Cardiac fibroblast (primary cell): ENCODE results near the gene LANCL1.

Experiments used
- DNase-seq, 2 donors: peaks; one replicate each; pipeline versions ENCODE4 v3.0.0 to v3.0.0-alpha.2; 2010; ENCODE audit warnings: low read depth in 2 of 2
- H3K4me3 ChIP-seq, 2 donors: replicated peaks in 1 of 2; 1 replicate in 1 of 2; 2 replicates in 1 of 2; pipeline ENCODE4 v1.5.1; 2011; ENCODE audit warnings: low read depth in 2 of 2, low read length in 2 of 2, mild to moderate bottlenecking in 2 of 2, moderate library complexity in 1 of 2
- CTCF ChIP-seq: IDR thresholded peaks from one replicate; pipeline ENCODE4 v1.5.1; 2011; ENCODE audit warnings: low read depth, mild to moderate bottlenecking, low read length, inconsistent platforms

Gene LANCL1

GRCh38 chr2:210515911-210516310 lies 39.4 kb upstream of the LANCL1 start:
- no peak for DNase-seq
- H3K4me3 ChIP-seq: no peak overlapping the region
- no peak for TF ChIP-seq CTCF

- peak; percentile 9 to 21 for DNase-seq
- TF ChIP-seq CTCF: no peak
- no peak overlapping the region for H3K4me3 ChIP-seq
These were observed 27.2 kb upstream of the LANCL1 start for GRCh38 chr2:210503725-210504191.

- DNase-seq: peak; percentile 70 to 71
- peak; percentile 89 for TF ChIP-seq CTCF
- peak overlapping the region in 1 of 2 donors; percentile 24 for H3K4me3 ChIP-seq
These were observed 26.6 kb upstream of the LANCL1 start for GRCh38 chr2:210503001-210503623.

- no peak overlapping the region for H3K4me3 ChIP-seq
- no peak for DNase-seq
- no peak for TF ChIP-seq CTCF
These were observed 20.0 kb upstream of the LANCL1 start for GRCh38 chr2:210496512-210496911.

- H3K4me3 ChIP-seq: no peak overlapping the region
- TF ChIP-seq CTCF: no peak
These were observed 17.0 kb upstream of the LANCL1 start for GRCh38 chr2:210493528-210493927.

GRCh38 chr2:210481601-210482175 lies 5.1 kb upstream of the LANCL1 start:
- H3K4me3 ChIP-seq: no peak overlapping the region
- no peak for TF ChIP-seq CTCF
- DNase-seq: no peak

More at GRCh38 chr2:210493528-210493927, 17.0 kb upstream of the LANCL1 start:
- DNase-seq: no peak
